Activated CD4-positive, alpha-beta memory T cell treated with anti-CD3 and anti-CD28 coated beads for 36 hours (primary cell): ENCODE measurements around the gene DIAPH3. TPM values are rescaled to one million over a fixed set of nuclear protein-coding genes. Genes with fewer than 3 reads are reported as not detected.

Experiments
- CTCF ChIA-PET: fragments of 350-600 bp; sonication (Branson Sonifier 250); formaldehyde crosslinking; loops from one replicate; lab custom pipeline; 2021; ENCODE audit warnings: antibody characterized with exemption, inconsistent platforms; lab: Charles Lee
- POLR2A ChIA-PET: fragments of 350-600 bp; sonication (Branson Sonifier 250); formaldehyde crosslinking; loops from one replicate; lab custom pipeline; 2021; ENCODE audit warnings: antibody characterized with exemption; lab: Charles Lee
- DNase-seq: peaks from one replicate; pipeline ENCODE4 v3.0.0-alpha.2; 2020
- H3K27ac Mint-ChIP-seq: one replicate; pipeline ENCODE4 v1.8.0; 2021; ENCODE audit warnings: mixed read lengths
- H3K27me3 Mint-ChIP-seq: one replicate; pipeline ENCODE4 v1.8.0; 2021; ENCODE audit warnings: mixed read lengths
- H3K36me3 Mint-ChIP-seq: one replicate; pipeline ENCODE4 v1.8.0; 2021; ENCODE audit warnings: mixed read lengths
- H3K4me1 Mint-ChIP-seq: one replicate; pipeline ENCODE4 v1.8.0; 2021; ENCODE audit warnings: low read depth, mixed read lengths
- H3K4me3 Mint-ChIP-seq: one replicate; pipeline ENCODE4 v1.8.0; 2021; ENCODE audit warnings: mild to moderate bottlenecking, mixed read lengths
- H3K9me3 Mint-ChIP-seq: one replicate; pipeline ENCODE4 v1.8.0; 2021; ENCODE audit warnings: mixed read lengths
- intact Hi-C: fragments of 100-400 bp; cut with micrococcal nuclease; formaldehyde crosslinking; loops from one replicate; pipeline ENCODE4 v1.15.1; 2023
- total RNA-seq, 2 experiments: library from RNA; stranded (reverse); gene quantifications; one replicate each; pipeline ENCODE4 v1.2.3, GENCODE V29; 2021

The DIAPH3 gene
- total RNA-seq, 2 experiments from 2014 or later: 31.3 to 31.9 TPM

- no peaks in the 10 kb centered on the region for H3K36me3 Mint-ChIP-seq
- POLR2A ChIA-PET: no interaction called here
- DNase-seq: no peak
- CTCF ChIA-PET: interaction anchor here (0.6 to 6.3 kb wide), 17 partner anchors 11 to 1059 kb away, joined by 3 to 51 read pairs (median 4); no protein-coding TSS in a partner anchor
- no peak overlapping the region for H3K27ac Mint-ChIP-seq
- H3K27me3 Mint-ChIP-seq: no peaks in the 10 kb centered on the region
- no peak overlapping the region for H3K4me3 Mint-ChIP-seq
- no peaks in the 10 kb centered on the region for H3K4me1 Mint-ChIP-seq
- intact Hi-C loops: loop anchor here (1.0 to 2.0 kb wide), 3 partner anchors 226 to 751 kb away; no protein-coding TSS in a partner anchor
- H3K9me3 Mint-ChIP-seq: no peaks in the 10 kb centered on the region
Observed at GRCh38 chr13:59680429-59681024, 483.2 kb downstream of the DIAPH3 start.

GRCh38 chr13:59679254-59679653 lies 484.5 kb downstream of the DIAPH3 start:
- Mint-ChIP-seq H3K27me3 (no peaks in the 10 kb centered on the region), H3K4me3 (no peak overlapping the region), H3K9me3 (no peaks in the 10 kb centered on the region), H3K27ac (no peak overlapping the region), H3K36me3 (no peaks in the 10 kb centered on the region), H3K4me1 (no peaks in the 10 kb centered on the region)
- POLR2A ChIA-PET: no interaction called here
- no peak for DNase-seq
- CTCF ChIA-PET: interaction anchor here (1.0 to 6.3 kb wide), 9 partner anchors 10 to 772 kb away, joined by 3 to 51 read pairs (median 6); no protein-coding TSS in a partner anchor
- intact Hi-C loops: no loop called here

- H3K9me3 Mint-ChIP-seq: no peaks in the 10 kb centered on the region
- H3K27ac Mint-ChIP-seq: no peak overlapping the region
- no peaks in the 10 kb centered on the region for H3K27me3 Mint-ChIP-seq
- no peak overlapping the region for H3K4me3 Mint-ChIP-seq
- CTCF ChIA-PET: interaction anchor here (0.5 to 6.3 kb wide), 10 partner anchors 9 to 753 kb away, joined by 3 to 51 read pairs (median 3); no protein-coding TSS in a partner anchor
- POLR2A ChIA-PET: no interaction called here
- H3K36me3 Mint-ChIP-seq: no peaks in the 10 kb centered on the region
- no peaks in the 10 kb centered on the region for H3K4me1 Mint-ChIP-seq
- intact Hi-C loops: loop anchor here (1.0 kb wide), 1 partner anchor 287 kb away; no protein-coding TSS in a partner anchor
- DNase-seq: no peak
Observed at GRCh38 chr13:59677966-59678814, 485.5 kb downstream of the DIAPH3 start.

GRCh38 chr13:59677430-59677829 lies 486.3 kb downstream of the DIAPH3 start:
- no peak for DNase-seq
- Mint-ChIP-seq H3K9me3 (no peaks in the 10 kb centered on the region), H3K36me3 (no peaks in the 10 kb centered on the region), H3K27me3 (no peaks in the 10 kb centered on the region), H3K4me1 (no peaks in the 10 kb centered on the region), H3K27ac (no peak overlapping the region), H3K4me3 (no peak overlapping the region)
- ChIA-PET CTCF (interaction anchor here (0.5 to 6.3 kb wide), 9 partner anchors 9 to 754 kb away, joined by 3 to 51 read pairs (median 3); no protein-coding TSS in a partner anchor), POLR2A (no interaction called here)
- intact Hi-C loops: no loop called here

GRCh38 chr13:59674616-59675015 lies 489.1 kb downstream of the DIAPH3 start:
- no peaks in the 10 kb centered on the region for H3K4me1 Mint-ChIP-seq
- ChIA-PET POLR2A (no interaction called here), CTCF (interaction anchor here (0.8 kb wide), 1 partner anchor 283 kb away, joined by 3 read pairs; no protein-coding TSS in a partner anchor)
- no peak for DNase-seq
- intact Hi-C loops: no loop called here
- no peak overlapping the region for H3K27ac Mint-ChIP-seq
- H3K36me3 Mint-ChIP-seq: no peaks in the 10 kb centered on the region
- H3K9me3 Mint-ChIP-seq: no peaks in the 10 kb centered on the region
- no peaks in the 10 kb centered on the region for H3K27me3 Mint-ChIP-seq
- no peak overlapping the region for H3K4me3 Mint-ChIP-seq

GRCh38 chr13:59673286-59673685 lies 490.4 kb downstream of the DIAPH3 start:
- Mint-ChIP-seq H3K27me3 (no peaks in the 10 kb centered on the region), H3K27ac (no peak overlapping the region), H3K4me1 (no peaks in the 10 kb centered on the region), H3K4me3 (no peak overlapping the region), H3K36me3 (no peaks in the 10 kb centered on the region), H3K9me3 (no peaks in the 10 kb centered on the region)
- DNase-seq: no peak
- ChIA-PET CTCF (no interaction called here), POLR2A (no interaction called here)
- intact Hi-C loops: no loop called here

- CTCF ChIA-PET: no interaction called here
- Mint-ChIP-seq H3K36me3 (no peaks in the 10 kb centered on the region), H3K27ac (no peak overlapping the region), H3K4me3 (no peak overlapping the region), H3K27me3 (no peaks in the 10 kb centered on the region), H3K4me1 (no peaks in the 10 kb centered on the region), H3K9me3 (no peaks in the 10 kb centered on the region)
- intact Hi-C loops: no loop called here
- POLR2A ChIA-PET: no interaction called here
- DNase-seq: no peak
Observed at GRCh38 chr13:59672445-59672844, 491.3 kb downstream of the DIAPH3 start.

GRCh38 chr13:59671881-59672280 lies 491.8 kb downstream of the DIAPH3 start:
- Mint-ChIP-seq H3K9me3 (no peaks in the 10 kb centered on the region), H3K4me1 (no peaks in the 10 kb centered on the region), H3K27me3 (no peaks in the 10 kb centered on the region), H3K36me3 (no peaks in the 10 kb centered on the region), H3K4me3 (no peak overlapping the region), H3K27ac (no peak overlapping the region)
- CTCF ChIA-PET: no interaction called here
- intact Hi-C loops: no loop called here
- no peak for DNase-seq
- POLR2A ChIA-PET: no interaction called here

- Mint-ChIP-seq H3K36me3 (no peaks in the 10 kb centered on the region), H3K27me3 (no peaks in the 10 kb centered on the region), H3K9me3 (no peaks in the 10 kb centered on the region), H3K4me1 (no peaks in the 10 kb centered on the region), H3K4me3 (no peak overlapping the region), H3K27ac (no peak overlapping the region)
- no peak for DNase-seq
- CTCF ChIA-PET: interaction anchor here (1.0 to 2.0 kb wide), 2 partner anchors 12 to 14 kb away, joined by 3 to 6 read pairs; no protein-coding TSS in a partner anchor
- intact Hi-C loops: no loop called here
- POLR2A ChIA-PET: no interaction called here
Observed at GRCh38 chr13:59666504-59666903, 497.2 kb downstream of the DIAPH3 start.

GRCh38 chr13:59665732-59666131 lies 498.0 kb downstream of the DIAPH3 start:
- CTCF ChIA-PET: interaction anchor here (0.8 to 2.0 kb wide), 2 partner anchors 10 to 15 kb away, joined by 3 to 6 read pairs; no protein-coding TSS in a partner anchor

GRCh38 chr13:59665184-59665583 lies 498.5 kb downstream of the DIAPH3 start:
- DNase-seq: no peak
- no peaks in the 10 kb centered on the region for H3K36me3 Mint-ChIP-seq
- no peaks in the 10 kb centered on the region for H3K9me3 Mint-ChIP-seq
- CTCF ChIA-PET: interaction anchor here (0.8 to 2.0 kb wide), 2 partner anchors 11 to 15 kb away, joined by 3 to 6 read pairs; no protein-coding TSS in a partner anchor
- H3K4me1 Mint-ChIP-seq: no peaks in the 10 kb centered on the region
- intact Hi-C loops: no loop called here
- no peak overlapping the region for H3K27ac Mint-ChIP-seq
- no peaks in the 10 kb centered on the region for H3K27me3 Mint-ChIP-seq
- H3K4me3 Mint-ChIP-seq: no peak overlapping the region
- POLR2A ChIA-PET: no interaction called here

More at GRCh38 chr13:59665732-59666131, 498.0 kb downstream of the DIAPH3 start:
- Mint-ChIP-seq H3K4me1 (no peaks in the 10 kb centered on the region), H3K4me3 (no peak overlapping the region), H3K9me3 (no peaks in the 10 kb centered on the region), H3K36me3 (no peaks in the 10 kb centered on the region), H3K27ac (no peak overlapping the region), H3K27me3 (no peaks in the 10 kb centered on the region)
- POLR2A ChIA-PET: no interaction called here
- intact Hi-C loops: no loop called here
- DNase-seq: no peak

GRCh38 chr13:59664586-59664985 lies 499.1 kb downstream of the DIAPH3 start:
- Mint-ChIP-seq H3K4me1 (no peaks in the 10 kb centered on the region), H3K36me3 (no peaks in the 10 kb centered on the region), H3K9me3 (no peaks in the 10 kb centered on the region), H3K4me3 (no peak overlapping the region), H3K27me3 (no peaks in the 10 kb centered on the region), H3K27ac (no peak overlapping the region)
- ChIA-PET POLR2A (no interaction called here), CTCF (interaction anchor here (2.0 kb wide), 1 partner anchor 16 kb away, joined by 6 read pairs; no protein-coding TSS in a partner anchor)
- intact Hi-C loops: no loop called here
- no peak for DNase-seq
